GM19193 (cell line): ENCODE measurements around the gene NELFB.

Experiments
- POLR2A ChIP-seq: IDR thresholded peaks from 4 replicates; pipeline ENCODE4 v1.6.1; 2011; ENCODE audit not compliant: insufficient read depth, insufficient read length; ENCODE audit errors: extremely low read depth

NELFB gene

GRCh38 chr9:137247916-137248175 is 7.3 kb upstream of the NELFB start:
- TF ChIP-seq POLR2A: no peak

GRCh38 chr9:137250329-137251193 is 4.6 kb upstream of the NELFB start:
- no peak for TF ChIP-seq POLR2A

GRCh38 chr9:137251194-137251461 is 4.0 kb upstream of the NELFB start, which contains the start of gene STPG3:
TSS of gene STPG3 (plus strand) at chr9:137251286. CDS start at chr9:137251287, 1 bp downstream.
- no peak for TF ChIP-seq POLR2A

- no peak for TF ChIP-seq POLR2A
These were observed 3.4 kb upstream of the NELFB start for GRCh38 chr9:137251490-137252268.

GRCh38 chr9:137252555-137253506 is 2.3 kb upstream of the NELFB start:
- no peak for TF ChIP-seq POLR2A

GRCh38 chr9:137253717-137254623 is 1.2 kb upstream of the NELFB start:
- no peak for TF ChIP-seq POLR2A

GRCh38 chr9:137255448-137256114 is 454 bp downstream of the NELFB start:
- TF ChIP-seq POLR2A: no peak

GRCh38 chr9:137256362-137256761 is 1.2 kb downstream of the NELFB start:
- TF ChIP-seq POLR2A: no peak

GRCh38 chr9:137256856-137257255 is 1.7 kb downstream of the NELFB start:
- TF ChIP-seq POLR2A: no peak

GRCh38 chr9:137262909-137263285 is 7.8 kb downstream of the NELFB start:
- no peak for TF ChIP-seq POLR2A

- TF ChIP-seq POLR2A: no peak
These were observed 8.4 kb downstream of the NELFB start for GRCh38 chr9:137263506-137263905.

GRCh38 chr9:137264067-137264466 is 8.9 kb downstream of the NELFB start:
- no peak for TF ChIP-seq POLR2A

- no peak for TF ChIP-seq POLR2A
These were observed 10.5 kb downstream of the NELFB start for GRCh38 chr9:137265496-137266161.
